HCT116 (cell line): ENCODE measurements around the gene COL26A1. TPM values are rescaled to one million over a fixed set of nuclear protein-coding genes. Genes with fewer than 3 reads are reported as not detected.

Experiments
- ATAC-seq: fragments of 200-7000 bp; cut with Tn5 transposase; 2 replicates; pipeline ENCODE4 v1.9.1; 2020; ENCODE audit warnings: mild to moderate bottlenecking, moderate library complexity
- BruUV-seq: library from RNA; stranded (reverse); fragments of 400-500 nt; replicated peaks from 2 replicates; lab custom pipeline; 2021; lab: Mats Ljungman, UMichigan
- CTCF ChIA-PET: fragments of 300-600 bp; sonication (Branson Sonifier 250); formaldehyde crosslinking; loops from one replicate; lab custom pipeline; 2021; ENCODE audit warnings: antibody characterized with exemption; lab: Charles Lee
- POLR2A ChIA-PET: fragments of 300-600, 350-600 bp; sonication (Branson Sonifier 250); formaldehyde crosslinking; loops from one replicate; lab custom pipeline; 2021; ENCODE audit warnings: antibody characterized with exemption; lab: Charles Lee
- RAD21 ChIA-PET, 2 experiments: fragments of 300-600 bp; sonication (Branson Sonifier 250); formaldehyde crosslinking; loops; one replicate each; lab custom pipeline; 2023; ENCODE audit warnings: low total read pairs in 2 of 2; ENCODE audit not compliant: uncharacterized antibody in 2 of 2, unreplicated experiment in 2 of 2, low non-redundant PET in 1 of 2; lab: Charles Lee
- DNase-seq: peaks from one replicate; pipeline ENCODE4 v3.0.0-alpha.2; 2010; ENCODE audit warnings: low read depth, low spot score
- H2AFZ ChIP-seq: fragments of 200-600 bp; shearing (Covaris generic), sonication (generic); 2 replicates; pipeline ENCODE4 v1.6.1; 2017; ENCODE audit warnings: low read depth, mixed run types, mixed read lengths, antibody characterized with exemption, low read length; ENCODE audit not compliant: poor library complexity, severe bottlenecking
- H3K27ac ChIP-seq: 2 replicates; pipeline ENCODE4 v1.5.1; 2012; ENCODE audit warnings: low read depth, low read length
- H3K27me3 ChIP-seq: fragments of 200-600 bp; sonication (generic); 2 replicates; pipeline ENCODE4 v1.6.1; 2016; ENCODE audit warnings: mixed run types, low read length, mixed read lengths; ENCODE audit not compliant: insufficient read depth
- H3K36me3 ChIP-seq, 2 experiments: fragments of 200-500 bp in 1 of 2; fragments of 200-600 bp in 1 of 2; sonication (Bioruptor generic) in 1 of 2; sonication (generic) in 1 of 2; 2 replicates each; pipeline versions ENCODE4 v1.5.1 to v1.6.1; 2014 to 2016; ENCODE audit warnings: low read length in 2 of 2, inconsistent platforms in 1 of 2, mixed read lengths in 1 of 2, mixed run types in 1 of 2; ENCODE audit not compliant: insufficient read depth in 2 of 2, control insufficient read depth in 1 of 2
- H3K4me1 ChIP-seq, 2 experiments: fragments of 200-600 bp in 1 of 2; sonication (generic) in 1 of 2; 2 replicates each; pipeline versions ENCODE4 v1.5.1 to v1.6.1; 2012 to 2017; ENCODE audit warnings: low read length in 2 of 2, inconsistent platforms in 1 of 2, mild to moderate bottlenecking in 1 of 2, mixed read lengths in 1 of 2, mixed run types in 1 of 2, moderate library complexity in 1 of 2; ENCODE audit not compliant: insufficient read depth in 2 of 2, control insufficient read depth in 1 of 2
- H3K4me2 ChIP-seq: fragments of 200-600 bp; sonication (generic); 2 replicates; pipeline ENCODE4 v1.6.1; 2017; ENCODE audit warnings: mixed run types, low read length, mixed read lengths
- H3K4me3 ChIP-seq, 2 experiments: fragments of 200-600 bp in 1 of 2; sonication (generic) in 1 of 2; replicated peaks in 1 of 2; 2 replicates each; pipeline ENCODE4 v1.5.1; 2011 to 2016; ENCODE audit warnings: low read length in 2 of 2, control low read depth in 1 of 2, low read depth in 1 of 2, mild to moderate bottlenecking in 1 of 2, mixed read lengths in 1 of 2, mixed run types in 1 of 2
- H3K79me2 ChIP-seq: fragments of 200-600 bp; sonication (generic); 2 replicates; pipeline ENCODE4 v1.6.1; 2017; ENCODE audit warnings: mild to moderate bottlenecking, mixed run types, low read length, moderate library complexity, mixed read lengths; ENCODE audit not compliant: insufficient read depth
- H3K9ac ChIP-seq: fragments of 200-600 bp; sonication (generic); 2 replicates; pipeline ENCODE4 v1.6.1; 2016; ENCODE audit warnings: low read length, mixed read lengths
- H3K9me2 ChIP-seq: fragments of 200-600 bp; sonication (generic), shearing (Covaris generic); 2 replicates; pipeline ENCODE4 v1.6.1; 2017; ENCODE audit warnings: mixed run types, mild to moderate bottlenecking, moderate library complexity; ENCODE audit not compliant: insufficient read depth
- H3K9me3 ChIP-seq, 2 experiments: fragments of 200-500 bp in 1 of 2; fragments of 200-600 bp in 1 of 2; sonication (Bioruptor generic) in 1 of 2; sonication (generic) in 1 of 2; 2 replicates each; pipeline ENCODE4 v1.6.1; 2014 to 2017; ENCODE audit warnings: low read length in 2 of 2, mixed read lengths in 2 of 2, inconsistent platforms in 1 of 2, low read depth in 1 of 2, mild to moderate bottlenecking in 1 of 2, mixed run types in 1 of 2, moderate library complexity in 1 of 2; ENCODE audit not compliant: control insufficient read depth in 1 of 2, insufficient read depth in 1 of 2
- H4K20me1 ChIP-seq: fragments of 200-600 bp; sonication (generic), shearing (Covaris generic); 2 replicates; pipeline ENCODE4 v1.6.1; 2017; ENCODE audit warnings: mixed run types, mild to moderate bottlenecking, moderate library complexity; ENCODE audit not compliant: insufficient read depth
- CEBPB ChIP-seq: IDR thresholded peaks from 2 replicates; pipeline ENCODE4 v1.6.1; 2012; ENCODE audit warnings: low read depth
- EGR1 ChIP-seq: IDR thresholded peaks from 2 replicates; pipeline ENCODE4 v1.6.1; 2012; ENCODE audit warnings: low read depth
- FOSL1 ChIP-seq: IDR thresholded peaks from 2 replicates; pipeline ENCODE4 v1.6.1; 2012; ENCODE audit warnings: low read depth
- POLR2AphosphoS5 ChIP-seq: IDR thresholded peaks from 2 replicates; pipeline ENCODE4 v1.6.1; 2011; ENCODE audit warnings: mild to moderate bottlenecking, low read depth, low read length, moderate library complexity
- RAD21 ChIP-seq: IDR thresholded peaks from 2 replicates; pipeline ENCODE4 v1.6.1; 2012; ENCODE audit warnings: low read depth, mild to moderate bottlenecking
- TCF7L2 ChIP-seq: IDR thresholded peaks from 2 replicates; pipeline ENCODE4 v1.7.0; 2011; ENCODE audit warnings: borderline replicate concordance, inconsistent platforms; ENCODE audit not compliant: insufficient read depth, insufficient read length; ENCODE audit errors: extremely low read depth
- YY1 ChIP-seq: IDR thresholded peaks from 2 replicates; pipeline ENCODE4 v1.6.1; 2011; ENCODE audit warnings: low read length, low read depth, moderate library complexity, mild to moderate bottlenecking; ENCODE audit not compliant: insufficient replicate concordance; ENCODE audit errors: extremely low read depth
- ZFX ChIP-seq: fragments of 450-650 bp; IDR thresholded peaks from 2 replicates; pipeline ENCODE4 v1.6.1; 2017
- ZNF274 ChIP-seq: fragments of 200-500 bp; sonication (Bioruptor generic); IDR thresholded peaks from 2 replicates; pipeline ENCODE4 v1.6.1; 2014; ENCODE audit warnings: mild to moderate bottlenecking, low read depth, low read length, inconsistent platforms
- intact Hi-C: fragments of 100-400 bp; cut with micrococcal nuclease; formaldehyde crosslinking; loops from 2 replicates; pipeline ENCODE4 v1.10.0; 2022
- total RNA-seq: library from RNA; stranded (reverse); gene quantifications from one replicate; pipeline ENCODE4 v1.2.1, GENCODE V29; 2021; ENCODE audit not compliant: unreplicated experiment
- TF ChIP-seq, protein P1 (sequence below): IDR thresholded peaks from 2 replicates; pipeline ENCODE4 v1.6.1; 2011; ENCODE audit warnings: mild to moderate bottlenecking, low read length, moderate library complexity; ENCODE audit not compliant: insufficient replicate concordance; ENCODE audit errors: extremely low read depth
- TF ChIP-seq, protein P2 (sequence below), 3 experiments: fragments of 200-600 bp in 1 of 3; sonication (generic) in 1 of 3; IDR thresholded peaks in 2 of 3; conservative IDR thresholded peaks in 1 of 3; 2 replicates each; pipeline ENCODE4 v1.5.1; 2012 to 2017; ENCODE audit warnings: low read depth in 2 of 3, low read length in 2 of 3, antibody characterized with exemption in 1 of 3, borderline replicate concordance in 1 of 3, control low read depth in 1 of 3, mild to moderate bottlenecking in 1 of 3, mixed read lengths in 1 of 3, mixed run types in 1 of 3, moderate library complexity in 1 of 3; ENCODE audit not compliant: insufficient read depth in 1 of 3
- TF ChIP-seq, protein P3 (sequence below): IDR thresholded peaks from 2 replicates; pipeline ENCODE4 v1.6.1; 2012
- TF ChIP-seq, protein P4 (sequence below): IDR thresholded peaks from 2 replicates; pipeline ENCODE4 v1.6.1; 2012; ENCODE audit warnings: low read depth

Gene COL26A1
- total RNA-seq, 1 experiment from 2014 or later, result 0.27 TPM

DNA sequence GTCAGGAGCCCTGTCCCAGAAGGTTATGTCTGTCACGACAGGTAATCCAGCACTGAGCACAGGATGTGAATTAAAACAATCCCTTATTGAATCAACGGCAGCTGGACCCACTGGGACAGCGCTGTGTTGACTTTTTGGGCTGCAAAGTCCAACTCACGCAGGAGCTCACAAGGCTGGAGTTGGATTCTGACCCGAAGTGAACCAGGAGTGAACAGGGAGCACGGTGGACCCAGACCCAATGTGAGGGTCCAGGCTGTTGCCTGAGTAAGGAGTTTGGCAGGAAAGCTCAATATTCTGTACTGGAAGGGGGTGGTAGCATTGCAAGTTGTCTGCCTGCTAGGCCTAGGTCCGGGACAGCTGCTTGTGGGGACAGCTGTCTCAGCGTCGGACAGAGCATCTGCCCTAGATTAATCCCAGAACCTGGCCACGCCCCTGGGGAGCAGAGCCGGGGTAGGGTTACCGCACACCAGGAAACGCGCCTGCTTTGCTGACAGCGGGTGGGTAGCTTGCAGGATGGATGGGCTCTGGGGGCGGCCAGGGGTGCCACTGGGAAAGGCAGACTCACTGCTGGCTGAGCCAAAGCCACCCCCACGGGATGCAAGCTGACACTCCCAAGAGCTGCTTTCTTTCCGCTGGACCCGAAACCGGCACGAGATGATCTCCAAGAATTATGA is 24.0 kb downstream of the COL26A1 start (continued):
- TF ChIP-seq, protein P1, sequence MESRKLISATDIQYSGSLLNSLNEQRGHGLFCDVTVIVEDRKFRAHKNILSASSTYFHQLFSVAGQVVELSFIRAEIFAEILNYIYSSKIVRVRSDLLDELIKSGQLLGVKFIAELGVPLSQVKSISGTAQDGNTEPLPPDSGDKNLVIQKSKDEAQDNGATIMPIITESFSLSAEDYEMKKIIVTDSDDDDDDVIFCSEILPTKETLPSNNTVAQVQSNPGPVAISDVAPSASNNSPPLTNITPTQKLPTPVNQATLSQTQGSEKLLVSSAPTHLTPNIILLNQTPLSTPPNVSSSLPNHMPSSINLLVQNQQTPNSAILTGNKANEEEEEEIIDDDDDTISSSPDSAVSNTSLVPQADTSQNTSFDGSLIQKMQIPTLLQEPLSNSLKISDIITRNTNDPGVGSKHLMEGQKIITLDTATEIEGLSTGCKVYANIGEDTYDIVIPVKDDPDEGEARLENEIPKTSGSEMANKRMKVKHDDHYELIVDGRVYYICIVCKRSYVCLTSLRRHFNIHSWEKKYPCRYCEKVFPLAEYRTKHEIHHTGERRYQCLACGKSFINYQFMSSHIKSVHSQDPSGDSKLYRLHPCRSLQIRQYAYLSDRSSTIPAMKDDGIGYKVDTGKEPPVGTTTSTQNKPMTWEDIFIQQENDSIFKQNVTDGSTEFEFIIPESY, result no peak
- TF ChIP-seq, all 23 proteins: peak for 0

DNA sequence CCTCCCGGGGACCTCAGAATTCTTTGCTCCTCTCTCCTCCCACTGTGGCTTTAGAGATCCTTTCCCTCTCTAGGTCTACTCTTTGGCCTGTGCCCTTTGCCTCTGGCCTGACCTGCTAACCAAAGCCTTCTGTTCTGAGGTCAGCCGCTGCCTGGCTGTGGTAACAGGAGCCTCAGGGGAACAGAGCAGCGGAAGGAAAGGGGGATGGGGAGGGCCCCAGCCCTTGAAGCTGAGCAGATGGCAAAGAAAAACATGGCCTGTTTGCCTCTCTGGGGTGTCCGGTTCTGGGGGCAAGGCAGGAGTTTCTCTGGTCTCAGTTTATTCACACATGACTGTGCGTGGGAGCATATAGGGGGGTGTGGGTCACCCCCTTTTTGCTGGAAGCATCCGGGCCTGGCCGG is 28.2 kb downstream of the COL26A1 start:
- no peak overlapping the region for H2AFZ ChIP-seq
- H4K20me1 ChIP-seq, result no peaks in the 10 kb centered on the region
- H3K36me3 ChIP-seq, result no peaks in the 10 kb centered on the region
- no peak overlapping the region for H3K9ac ChIP-seq
- POLR2A ChIA-PET, result no interaction called here
- H3K9me3 ChIP-seq, result no peaks in the 10 kb centered on the region
- no peaks in the 10 kb centered on the region for H3K79me2 ChIP-seq
- CTCF ChIA-PET, result no interaction called here
- BruUV-seq, result no TSS peak
- RAD21 ChIA-PET, result no interaction called here
- H3K4me3 ChIP-seq, result no peak overlapping the region
- no peaks in the 10 kb centered on the region for H3K27me3 ChIP-seq
- intact Hi-C loops, result no loop called here
- peaks cover 0 to 7% of the 10 kb centered on the region in 2 experiments; a peak in 2 of 4 replicates for H3K4me1 ChIP-seq
- no peaks in the 10 kb centered on the region for H3K9me2 ChIP-seq
- DNase-seq (no peak), ATAC-seq (no peak)
- H3K4me2 ChIP-seq, result no peak overlapping the region
- no peak overlapping the region for H3K27ac ChIP-seq
- TF ChIP-seq POLR2AphosphoS5, result no peak
- TF ChIP-seq FOSL1, result no peak
- TF ChIP-seq CEBPB, result no peak
- TF ChIP-seq, protein P2, sequence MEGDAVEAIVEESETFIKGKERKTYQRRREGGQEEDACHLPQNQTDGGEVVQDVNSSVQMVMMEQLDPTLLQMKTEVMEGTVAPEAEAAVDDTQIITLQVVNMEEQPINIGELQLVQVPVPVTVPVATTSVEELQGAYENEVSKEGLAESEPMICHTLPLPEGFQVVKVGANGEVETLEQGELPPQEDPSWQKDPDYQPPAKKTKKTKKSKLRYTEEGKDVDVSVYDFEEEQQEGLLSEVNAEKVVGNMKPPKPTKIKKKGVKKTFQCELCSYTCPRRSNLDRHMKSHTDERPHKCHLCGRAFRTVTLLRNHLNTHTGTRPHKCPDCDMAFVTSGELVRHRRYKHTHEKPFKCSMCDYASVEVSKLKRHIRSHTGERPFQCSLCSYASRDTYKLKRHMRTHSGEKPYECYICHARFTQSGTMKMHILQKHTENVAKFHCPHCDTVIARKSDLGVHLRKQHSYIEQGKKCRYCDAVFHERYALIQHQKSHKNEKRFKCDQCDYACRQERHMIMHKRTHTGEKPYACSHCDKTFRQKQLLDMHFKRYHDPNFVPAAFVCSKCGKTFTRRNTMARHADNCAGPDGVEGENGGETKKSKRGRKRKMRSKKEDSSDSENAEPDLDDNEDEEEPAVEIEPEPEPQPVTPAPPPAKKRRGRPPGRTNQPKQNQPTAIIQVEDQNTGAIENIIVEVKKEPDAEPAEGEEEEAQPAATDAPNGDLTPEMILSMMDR (IDR thresholded peaks at IDR 0.05 in 2 of 3, conservative IDR thresholded peaks at IDR 0.05 in 1 of 3; ENCODE audit: borderline replicate concordance in 1 of 3, insufficient read depth in 1 of 3, low read depth in 2 of 3, low read length in 2 of 3), result no peak
- TF ChIP-seq, protein P3, sequence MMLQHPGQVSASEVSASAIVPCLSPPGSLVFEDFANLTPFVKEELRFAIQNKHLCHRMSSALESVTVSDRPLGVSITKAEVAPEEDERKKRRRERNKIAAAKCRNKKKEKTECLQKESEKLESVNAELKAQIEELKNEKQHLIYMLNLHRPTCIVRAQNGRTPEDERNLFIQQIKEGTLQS, result no peak
- no peak for TF ChIP-seq ZFX
- no peak for TF ChIP-seq TCF7L2
- TF ChIP-seq YY1, result no peak
- TF ChIP-seq EGR1, result no peak
- TF ChIP-seq ZNF274, result no peak
- no peak for TF ChIP-seq RAD21
- TF ChIP-seq, protein P1, result no peak
- TF ChIP-seq, protein P4, sequence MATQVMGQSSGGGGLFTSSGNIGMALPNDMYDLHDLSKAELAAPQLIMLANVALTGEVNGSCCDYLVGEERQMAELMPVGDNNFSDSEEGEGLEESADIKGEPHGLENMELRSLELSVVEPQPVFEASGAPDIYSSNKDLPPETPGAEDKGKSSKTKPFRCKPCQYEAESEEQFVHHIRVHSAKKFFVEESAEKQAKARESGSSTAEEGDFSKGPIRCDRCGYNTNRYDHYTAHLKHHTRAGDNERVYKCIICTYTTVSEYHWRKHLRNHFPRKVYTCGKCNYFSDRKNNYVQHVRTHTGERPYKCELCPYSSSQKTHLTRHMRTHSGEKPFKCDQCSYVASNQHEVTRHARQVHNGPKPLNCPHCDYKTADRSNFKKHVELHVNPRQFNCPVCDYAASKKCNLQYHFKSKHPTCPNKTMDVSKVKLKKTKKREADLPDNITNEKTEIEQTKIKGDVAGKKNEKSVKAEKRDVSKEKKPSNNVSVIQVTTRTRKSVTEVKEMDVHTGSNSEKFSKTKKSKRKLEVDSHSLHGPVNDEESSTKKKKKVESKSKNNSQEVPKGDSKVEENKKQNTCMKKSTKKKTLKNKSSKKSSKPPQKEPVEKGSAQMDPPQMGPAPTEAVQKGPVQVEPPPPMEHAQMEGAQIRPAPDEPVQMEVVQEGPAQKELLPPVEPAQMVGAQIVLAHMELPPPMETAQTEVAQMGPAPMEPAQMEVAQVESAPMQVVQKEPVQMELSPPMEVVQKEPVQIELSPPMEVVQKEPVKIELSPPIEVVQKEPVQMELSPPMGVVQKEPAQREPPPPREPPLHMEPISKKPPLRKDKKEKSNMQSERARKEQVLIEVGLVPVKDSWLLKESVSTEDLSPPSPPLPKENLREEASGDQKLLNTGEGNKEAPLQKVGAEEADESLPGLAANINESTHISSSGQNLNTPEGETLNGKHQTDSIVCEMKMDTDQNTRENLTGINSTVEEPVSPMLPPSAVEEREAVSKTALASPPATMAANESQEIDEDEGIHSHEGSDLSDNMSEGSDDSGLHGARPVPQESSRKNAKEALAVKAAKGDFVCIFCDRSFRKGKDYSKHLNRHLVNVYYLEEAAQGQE, result no peak
